NCI-H510A (cell line): ENCODE results near the gene MRPS6.
A peak's percentile ranks its signal among the peaks of the same experiment; 100 is the strongest.

Source experiments
- DNase-seq: peaks from one replicate; lab custom pipeline; 2025; lab: John Stamatoyannopoulos, UW

Gene MRPS6

DNA sequence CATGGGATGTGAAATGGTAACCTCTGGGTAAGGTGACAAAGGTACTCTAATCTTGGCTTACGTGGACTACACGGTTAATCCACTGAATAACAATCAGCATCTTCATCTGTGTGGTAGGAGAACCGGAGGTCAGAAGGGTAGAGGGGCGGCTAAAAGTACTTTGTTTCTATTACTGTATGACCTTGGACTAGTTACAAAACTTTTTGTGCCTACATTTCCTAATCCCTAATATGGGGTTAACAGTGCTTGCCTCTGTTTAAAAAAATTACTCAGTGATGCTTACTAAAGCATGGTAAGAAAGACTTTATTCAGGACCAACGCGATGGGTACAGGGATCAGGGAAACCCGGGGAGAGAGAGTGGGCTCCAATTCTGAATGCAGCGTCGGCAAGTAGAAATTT, 1.7 kb upstream of the MRPS6 start:
- DNase-seq, result no peak

DNA sequence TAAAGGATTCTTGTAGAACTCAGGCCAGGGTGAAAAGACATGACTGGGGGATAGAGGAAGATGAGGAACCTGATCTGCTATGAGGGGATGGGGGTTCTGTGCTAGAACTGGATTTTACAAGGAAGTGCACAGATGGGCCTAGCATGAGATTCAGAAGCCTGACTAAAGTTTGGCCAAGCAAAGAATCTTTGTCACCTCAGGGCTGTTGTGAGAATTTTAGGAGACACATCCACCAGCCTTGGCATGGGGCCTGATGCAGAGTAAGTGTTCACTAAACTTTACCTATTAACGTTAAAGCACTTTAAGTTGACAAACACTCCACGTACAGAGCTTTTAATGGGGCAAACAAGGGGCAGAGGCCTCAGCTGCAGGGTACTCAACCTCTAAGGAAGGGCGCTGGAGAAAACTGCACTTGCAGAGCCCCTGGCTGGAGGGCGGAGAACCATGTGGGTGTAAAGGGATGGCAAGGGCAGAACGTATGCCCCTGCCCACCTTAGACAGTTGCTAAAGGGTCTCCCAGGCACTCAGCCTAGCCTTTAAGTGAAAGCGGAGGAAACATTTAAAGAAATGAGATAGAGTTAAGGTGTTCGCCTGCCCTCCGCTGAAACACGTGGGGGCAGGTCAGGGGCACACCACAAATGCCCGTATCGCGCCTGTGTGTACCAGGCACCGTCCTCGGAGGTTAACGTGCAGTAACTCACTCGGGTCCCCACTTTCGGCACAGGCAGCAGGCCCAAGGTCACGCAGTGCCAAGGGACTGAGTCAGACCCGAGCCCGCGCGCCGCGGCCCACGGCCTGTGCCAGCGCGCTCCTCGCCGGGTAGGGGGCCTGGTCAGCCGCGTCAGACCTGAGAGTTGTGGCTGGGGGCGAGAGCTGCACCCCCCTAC, 990 bp upstream of the MRPS6 start:
- DNase-seq, result no peak

DNA sequence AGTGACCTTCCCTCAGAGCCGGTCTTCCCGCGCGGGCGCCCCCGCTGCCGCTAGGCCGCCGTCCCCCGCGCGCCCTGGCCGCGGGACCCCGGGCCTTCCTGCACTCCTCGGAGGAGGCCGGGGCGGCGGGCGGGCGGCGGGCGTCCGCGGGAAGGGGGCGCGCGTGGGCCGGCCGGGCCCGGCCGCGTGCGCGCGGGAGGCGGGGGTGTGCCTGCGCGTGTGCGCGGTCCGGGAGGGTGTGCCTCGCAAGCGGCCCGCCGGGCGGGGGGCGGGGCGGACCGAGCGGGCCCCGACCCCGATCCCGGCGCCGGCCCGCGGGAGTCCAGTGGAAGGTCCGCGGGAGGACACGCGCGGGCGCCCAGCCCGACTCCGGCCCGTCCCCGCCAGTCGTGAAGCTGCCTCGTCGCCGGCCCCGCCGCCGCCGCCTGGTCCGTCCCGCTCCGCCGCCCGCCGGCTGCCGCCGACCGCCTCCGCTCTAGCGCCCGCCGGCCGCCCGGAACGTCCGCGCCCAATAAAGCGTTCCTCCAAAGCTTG, 438 bp downstream of the MRPS6 start:
- no peak for DNase-seq

DNA sequence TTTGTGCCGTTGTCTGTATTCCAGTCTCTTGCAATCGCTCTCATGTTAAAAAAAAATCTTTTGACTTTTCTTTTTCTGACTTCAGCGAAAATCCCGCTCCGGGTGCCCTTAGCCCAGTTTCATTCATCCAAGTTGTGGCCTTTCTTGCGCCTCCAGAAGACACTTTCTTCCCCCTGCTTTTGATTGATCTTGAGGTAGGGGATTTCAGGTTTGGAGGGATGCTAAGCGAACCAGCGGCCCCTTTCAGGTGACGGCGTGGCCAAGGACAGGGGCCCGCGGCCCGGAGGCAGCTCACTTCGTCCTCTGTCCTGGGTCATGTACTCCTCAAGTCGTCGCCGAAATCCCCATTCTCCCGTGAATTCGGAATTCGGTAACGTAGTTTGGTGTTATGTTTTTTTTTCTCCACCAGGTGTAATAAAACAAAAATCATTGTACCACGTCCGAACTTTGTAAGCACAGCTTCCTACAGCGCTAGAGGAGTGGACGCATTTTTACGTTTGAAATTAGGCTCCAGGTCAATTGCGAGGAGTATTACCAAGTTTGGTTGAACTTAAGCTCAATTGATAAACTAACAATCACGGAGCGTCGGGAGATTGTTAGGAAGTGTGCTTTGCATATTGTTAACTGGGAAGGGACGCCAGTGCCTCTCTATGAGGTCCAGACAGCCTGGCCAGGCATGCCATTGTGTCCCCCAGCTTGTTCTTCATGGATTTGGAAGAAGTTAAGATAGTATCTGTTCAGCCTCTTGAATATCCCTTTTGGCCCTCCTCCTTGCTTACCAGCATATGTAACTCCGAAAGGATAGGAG, 1.1 kb downstream of the MRPS6 start:
- DNase-seq, result no peak

DNA sequence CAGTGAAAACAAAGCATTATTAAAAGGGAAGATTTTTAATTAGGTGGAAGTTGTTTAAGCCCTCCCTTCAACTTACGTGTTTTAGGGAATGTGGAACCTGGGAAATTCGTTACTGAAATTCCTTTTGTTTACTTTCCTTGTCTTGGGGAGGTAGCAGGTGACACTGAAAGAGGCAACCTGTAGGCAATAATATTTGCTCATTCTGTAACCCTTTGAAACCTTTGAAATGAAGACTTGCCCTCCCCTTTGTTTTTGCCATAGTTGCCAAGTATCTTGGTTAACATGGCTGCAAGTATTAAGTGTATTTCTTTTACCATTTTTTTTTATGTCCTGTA, 1.7 kb downstream of the MRPS6 start:
- no peak for DNase-seq

DNA sequence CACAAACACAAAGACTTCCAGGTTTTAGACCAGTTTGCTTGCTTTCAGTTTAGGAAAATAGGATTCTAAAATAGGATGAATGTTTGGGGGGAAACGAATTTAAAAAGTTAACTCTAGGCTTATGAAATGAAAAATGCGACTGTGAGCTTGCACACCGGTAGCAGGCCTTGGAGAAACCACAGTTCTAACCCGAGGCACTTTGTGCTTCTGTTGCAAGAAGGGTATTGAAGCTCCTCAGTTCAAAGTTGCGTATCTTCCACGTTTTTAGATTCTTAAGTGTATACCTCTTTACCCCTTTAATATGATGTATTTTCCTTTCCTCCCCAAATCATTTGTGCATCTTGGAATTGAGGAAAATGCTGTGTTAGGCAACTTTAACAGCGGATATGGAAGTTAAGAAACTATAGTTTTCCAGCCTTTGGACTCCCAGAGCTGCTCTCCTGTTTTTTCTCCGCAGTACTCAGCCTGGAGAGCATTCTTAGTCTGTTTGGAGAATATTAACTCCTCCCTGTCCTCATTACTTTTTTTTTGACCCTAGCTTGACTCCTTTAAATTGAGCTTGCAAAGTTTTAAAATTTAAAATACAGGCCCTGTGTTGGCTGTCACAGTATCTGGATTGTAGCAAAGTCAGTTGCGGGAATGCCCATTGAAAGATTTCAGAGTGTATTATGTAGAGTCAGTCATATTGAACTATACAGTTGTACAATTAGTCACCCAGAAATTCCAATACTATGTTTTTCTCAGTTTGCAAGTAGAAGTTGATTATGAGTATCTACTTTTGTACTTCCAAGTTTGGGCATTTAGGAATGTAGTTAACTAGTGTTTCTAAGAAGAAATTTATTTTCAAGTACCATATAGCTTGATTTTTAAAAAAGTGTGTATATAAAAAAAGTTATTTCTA, 2.6 kb downstream of the MRPS6 start:
- DNase-seq, result no peak

DNA sequence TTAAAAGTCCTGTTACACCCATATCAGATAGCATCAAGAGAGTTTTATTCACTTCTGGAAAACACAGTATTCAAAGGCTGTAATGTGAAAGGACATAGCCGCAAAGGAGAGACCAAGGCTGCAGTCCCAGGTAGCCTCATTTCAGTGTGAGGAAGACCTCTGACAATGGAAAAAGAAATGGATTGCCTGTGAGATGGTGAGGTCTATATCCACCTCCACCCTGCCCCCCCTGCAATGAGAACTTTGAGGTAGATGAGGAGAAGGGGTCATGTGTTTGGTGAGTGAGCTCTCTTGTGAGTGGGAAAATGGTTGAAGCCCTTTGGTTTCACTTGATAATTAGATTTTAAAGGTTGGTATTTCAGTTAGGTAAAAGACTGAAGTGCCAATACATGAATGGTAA, 3.5 kb downstream of the MRPS6 start:
- DNase-seq, result no peak

DNA sequence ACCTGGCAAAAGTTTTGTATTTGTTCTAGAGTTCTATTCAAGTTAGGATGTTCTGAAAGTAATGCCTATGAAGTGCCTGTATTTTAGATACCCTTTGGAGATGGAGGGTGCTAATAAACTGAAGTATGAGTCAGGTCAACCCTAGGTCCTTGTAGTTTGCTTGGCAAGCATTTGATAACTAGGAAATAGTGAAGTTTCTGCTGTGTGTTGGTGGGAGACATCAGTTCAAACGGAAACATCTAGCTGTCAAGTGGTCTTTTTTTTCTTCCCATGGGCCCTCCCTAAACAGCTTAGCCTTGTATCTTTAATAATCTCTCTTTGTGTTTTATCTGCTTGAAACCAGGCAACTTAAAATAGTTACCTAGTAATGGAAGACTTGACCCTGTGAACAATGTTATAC, 4.5 kb downstream of the MRPS6 start:
- no peak for DNase-seq

DNA sequence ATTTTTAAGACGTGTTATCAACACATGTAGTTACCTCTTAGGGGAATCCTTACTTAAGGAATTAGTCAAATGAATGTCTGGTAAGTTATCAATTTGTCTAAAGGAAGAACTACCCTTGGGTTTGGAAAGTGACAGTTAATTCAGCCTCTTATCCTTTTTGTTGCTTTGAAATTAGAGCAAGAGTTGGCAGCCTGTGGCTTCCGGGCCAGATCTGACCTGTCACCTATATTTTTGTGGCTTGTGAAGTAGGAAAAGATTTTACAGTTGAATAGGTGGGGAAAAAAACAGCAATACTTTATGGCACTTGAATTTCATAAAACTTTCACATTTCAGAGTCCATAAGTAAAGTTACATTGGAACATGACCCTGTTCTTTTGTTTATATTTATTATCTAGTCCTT, 5.5 kb downstream of the MRPS6 start:
- no peak for DNase-seq

DNA sequence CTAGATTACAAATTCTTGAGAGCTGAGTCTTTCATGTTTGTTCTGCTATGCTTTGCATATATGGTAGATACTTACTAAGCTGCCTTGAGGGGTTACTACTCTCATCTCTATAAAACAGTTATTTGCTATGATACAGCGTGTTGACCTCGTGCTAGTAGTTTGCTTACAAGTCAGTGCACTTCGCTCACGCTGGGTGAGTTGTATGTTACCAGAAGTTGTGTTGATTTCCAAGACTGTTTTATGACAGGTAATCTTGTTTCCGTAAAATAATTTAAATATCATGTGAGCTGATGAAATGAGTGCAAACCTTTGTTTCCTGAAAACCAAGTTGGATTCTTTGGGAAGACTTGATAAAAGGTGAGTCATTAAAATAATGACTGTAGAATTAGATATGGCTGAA, 7.3 kb downstream of the MRPS6 start:
- DNase-seq, result no peak

DNA sequence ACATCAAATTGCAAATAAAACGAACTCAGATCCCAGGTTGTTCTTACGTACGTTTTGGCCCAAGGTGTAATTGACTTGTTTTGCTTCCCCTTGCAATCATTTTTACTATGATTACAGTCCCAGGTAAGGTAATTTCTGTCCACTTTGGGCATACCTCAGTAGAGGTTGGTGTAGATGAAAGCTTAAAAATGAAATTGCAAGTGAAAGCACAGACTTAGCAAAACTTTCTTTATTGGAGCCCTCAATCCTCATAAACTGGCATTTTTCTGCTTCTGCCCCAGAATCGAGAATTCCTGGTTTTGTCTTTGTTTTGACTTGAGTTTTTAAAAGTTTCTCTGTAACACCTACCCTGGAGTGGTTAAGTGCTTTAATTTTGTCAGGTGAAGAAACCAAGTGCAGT, 9.4 kb downstream of the MRPS6 start:
- no peak for DNase-seq

DNA sequence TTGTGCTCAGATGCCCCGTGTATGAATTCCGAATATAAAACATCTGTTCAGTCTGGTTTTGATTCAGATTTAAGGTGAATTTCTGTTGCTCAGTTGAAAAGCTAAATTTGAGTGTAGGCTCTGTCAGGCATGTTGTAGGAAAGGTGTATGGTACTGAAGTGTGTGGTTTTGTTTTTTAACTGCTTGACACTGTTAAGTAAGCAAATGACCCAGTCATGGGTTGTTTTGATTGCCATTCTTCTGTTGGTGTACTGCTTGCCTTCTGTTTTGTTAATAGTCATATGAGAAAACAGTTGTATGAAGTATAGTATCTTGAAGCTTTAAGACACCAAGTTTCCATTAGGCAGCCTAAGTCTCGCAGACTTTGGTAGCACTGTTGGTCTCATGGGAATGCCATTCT, 10.0 kb downstream of the MRPS6 start:
- DNase-seq, result no peak

DNA sequence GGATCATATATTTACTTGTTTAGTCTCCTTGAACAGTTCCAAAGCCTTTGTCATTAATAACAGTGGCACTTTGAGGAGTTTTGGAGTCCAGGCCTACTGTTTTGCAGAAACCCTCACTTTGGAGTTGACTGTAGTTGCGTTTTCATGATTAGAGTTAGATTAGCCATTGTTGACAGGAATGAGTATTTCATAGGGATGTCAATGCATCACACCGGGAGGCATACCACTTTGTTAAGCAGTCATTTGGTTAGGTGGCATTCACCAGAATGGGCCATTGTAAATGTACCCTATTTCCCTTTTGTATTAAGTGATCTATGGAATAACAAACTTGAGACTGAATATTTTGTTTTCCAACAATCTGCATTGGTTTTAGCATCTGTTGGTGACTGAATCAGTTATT, 11.8 kb downstream of the MRPS6 start:
- DNase-seq, result no peak

DNA sequence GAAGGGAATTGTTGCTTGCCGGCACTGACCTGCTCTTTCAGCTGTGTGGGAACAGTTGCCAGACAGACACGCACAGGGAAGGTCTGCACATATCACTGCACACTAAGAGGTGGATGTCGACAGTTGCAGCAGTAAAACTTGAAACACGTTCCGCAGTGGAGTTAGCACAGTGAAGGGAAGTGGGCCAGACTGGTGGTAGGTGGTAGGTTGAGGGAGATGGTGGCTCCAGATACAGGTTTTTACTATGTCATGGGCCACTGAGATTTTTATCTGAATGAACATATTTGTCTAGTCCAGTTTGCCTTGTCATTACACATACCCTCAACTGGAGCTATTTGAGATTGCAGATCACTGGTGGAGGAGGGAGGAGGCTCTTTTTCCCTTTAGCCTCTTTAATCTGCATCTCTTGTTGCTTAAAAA, 13.5 kb downstream of the MRPS6 start:
- no peak for DNase-seq

DNA sequence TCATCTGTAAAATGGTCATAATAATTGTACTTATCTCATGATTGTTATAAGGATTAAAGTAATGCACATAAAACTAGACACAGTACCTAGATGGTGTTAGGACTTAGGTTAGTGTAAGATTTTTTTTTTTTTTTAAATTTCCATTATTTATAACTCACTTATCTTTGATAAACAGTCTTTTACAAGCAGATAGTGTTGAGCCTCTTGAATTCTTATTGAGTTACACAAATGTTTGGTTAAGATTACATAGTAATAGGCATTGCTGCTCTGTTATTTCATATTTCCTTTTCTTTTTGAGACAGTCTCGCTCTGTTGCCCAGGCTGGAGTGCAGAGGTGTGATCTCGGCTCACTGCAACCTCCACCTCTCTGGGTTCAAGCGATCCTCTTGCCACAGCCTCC, 15.4 kb downstream of the MRPS6 start:
- DNase-seq, result no peak

DNA sequence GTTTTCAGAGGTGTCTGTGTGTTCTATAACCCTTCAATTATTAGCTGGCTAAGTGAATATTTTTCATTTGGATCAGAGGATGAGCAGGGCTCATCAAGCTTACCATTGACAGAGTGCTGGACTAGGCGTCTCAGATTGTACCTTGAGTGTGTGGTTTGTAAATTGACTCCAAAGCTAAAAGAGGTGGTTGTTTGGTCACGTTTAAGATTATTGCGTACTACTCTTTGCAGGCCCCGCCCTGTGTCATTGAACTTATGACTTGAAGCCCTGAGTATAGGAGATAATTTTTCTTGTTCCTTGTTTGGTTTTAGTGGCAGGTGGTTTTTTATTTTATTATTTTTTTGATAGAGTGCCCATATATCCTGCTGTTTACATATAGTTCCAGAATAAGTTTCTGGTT, 17.7 kb downstream of the MRPS6 start:
- no peak for DNase-seq

DNA sequence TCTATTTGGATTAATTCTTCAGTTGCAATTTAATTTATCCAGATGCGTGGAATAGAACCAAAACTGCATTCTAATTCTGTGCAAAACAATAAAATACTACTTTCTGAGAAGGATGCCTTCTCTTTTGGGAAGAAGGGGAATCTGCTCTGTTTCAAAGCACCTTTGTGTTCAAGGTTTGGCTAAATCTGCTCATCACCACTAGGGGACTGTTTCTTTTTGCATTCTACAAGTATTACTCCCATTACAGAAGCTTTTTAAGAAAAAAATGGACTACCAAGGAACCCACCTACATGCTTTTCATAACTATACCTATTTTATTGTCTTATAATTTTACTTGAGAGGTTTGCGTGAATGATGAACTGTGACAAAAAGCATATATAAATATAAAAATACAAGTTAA, 18.2 kb downstream of the MRPS6 start:
- no peak for DNase-seq

DNA sequence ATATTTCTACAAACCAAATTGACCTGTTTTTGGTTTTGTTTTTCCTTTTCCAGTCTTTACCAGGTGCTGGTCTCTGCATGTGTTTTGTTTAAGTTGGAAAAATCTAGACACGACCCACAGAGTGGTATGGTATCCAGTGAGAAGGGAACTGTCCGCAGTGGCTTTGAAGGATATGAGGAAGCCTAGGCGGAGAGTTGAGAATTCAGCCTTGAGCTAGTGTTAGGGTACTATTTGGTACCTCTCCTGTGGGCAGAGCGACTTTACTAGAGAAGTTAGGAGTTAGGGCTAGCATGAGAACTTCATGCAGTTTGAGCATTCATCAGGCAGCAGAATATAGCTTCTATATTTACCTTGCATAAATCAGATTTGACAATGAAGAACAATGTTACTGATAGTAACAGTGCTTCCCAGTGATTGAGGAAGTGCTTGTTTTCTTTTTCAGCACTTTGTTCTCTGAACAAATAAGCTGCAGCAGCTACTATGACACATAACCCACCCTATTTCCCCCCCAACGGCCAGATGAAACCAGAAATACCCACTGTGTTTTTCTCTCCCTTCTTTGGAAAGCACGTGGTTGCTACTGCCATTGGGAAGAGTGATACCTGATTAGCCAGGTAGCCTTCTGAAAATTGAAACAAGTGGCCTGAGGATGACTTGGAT, 19.0 kb downstream of the MRPS6 start:
- DNase-seq, result peak; percentile 45

DNA sequence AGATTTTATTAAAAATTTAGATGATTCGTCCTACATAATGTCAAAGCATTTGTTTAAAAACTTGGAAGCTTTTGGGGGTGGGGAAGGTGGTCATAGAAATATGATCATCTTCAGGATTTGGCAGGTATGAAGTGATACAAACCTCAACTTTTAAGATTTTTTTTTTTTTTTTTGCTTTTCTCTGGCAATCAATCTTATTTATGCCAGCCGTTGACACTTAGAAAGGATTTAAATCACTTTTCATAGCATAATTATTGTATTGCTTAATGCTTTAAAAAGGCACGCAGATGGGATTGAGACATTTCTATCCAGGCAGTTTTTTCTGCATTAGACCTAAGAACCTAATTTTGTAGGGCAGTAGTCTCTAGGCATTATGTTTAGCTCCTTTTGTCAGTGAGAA, 19.7 kb downstream of the MRPS6 start:
- no peak for DNase-seq

DNA sequence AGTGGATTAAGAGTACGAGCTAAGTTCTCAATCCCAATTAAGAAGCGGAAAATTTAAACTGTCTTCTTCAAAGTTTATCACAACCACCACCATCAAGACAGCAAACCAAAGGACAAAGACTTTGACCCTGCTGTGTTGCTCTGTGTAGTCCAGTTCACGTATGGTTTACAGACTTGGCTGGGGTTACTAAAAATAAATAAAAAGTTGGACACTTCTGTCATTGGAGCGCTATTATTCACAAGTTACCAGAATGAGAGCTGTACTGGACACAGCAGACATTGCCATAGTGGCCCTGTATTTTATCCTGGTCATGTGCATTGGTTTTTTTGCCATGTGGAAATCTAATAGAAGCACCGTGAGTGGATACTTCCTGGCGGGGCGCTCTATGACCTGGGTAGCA, 21.6 kb downstream of the MRPS6 start:
- no peak for DNase-seq

DNA sequence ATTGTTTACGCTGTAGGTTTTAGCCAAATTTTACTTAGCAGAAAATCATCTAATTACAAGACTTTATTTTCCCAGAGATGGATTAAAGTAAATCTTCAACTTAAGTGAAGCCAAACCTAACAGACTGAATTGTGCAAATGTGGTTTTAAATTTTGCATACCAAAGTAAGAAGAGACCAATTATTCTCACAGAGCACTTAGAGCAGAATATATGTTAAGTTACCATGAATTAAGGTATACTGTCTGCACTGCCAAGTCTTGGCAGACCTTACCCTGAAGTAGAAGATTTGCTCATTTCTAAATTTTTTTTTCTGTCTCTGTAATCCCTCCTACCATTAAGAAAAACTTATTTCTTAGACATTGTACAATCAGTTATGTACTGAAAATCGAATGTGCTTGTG, 24.1 kb downstream of the MRPS6 start:
- DNase-seq, result no peak

DNA sequence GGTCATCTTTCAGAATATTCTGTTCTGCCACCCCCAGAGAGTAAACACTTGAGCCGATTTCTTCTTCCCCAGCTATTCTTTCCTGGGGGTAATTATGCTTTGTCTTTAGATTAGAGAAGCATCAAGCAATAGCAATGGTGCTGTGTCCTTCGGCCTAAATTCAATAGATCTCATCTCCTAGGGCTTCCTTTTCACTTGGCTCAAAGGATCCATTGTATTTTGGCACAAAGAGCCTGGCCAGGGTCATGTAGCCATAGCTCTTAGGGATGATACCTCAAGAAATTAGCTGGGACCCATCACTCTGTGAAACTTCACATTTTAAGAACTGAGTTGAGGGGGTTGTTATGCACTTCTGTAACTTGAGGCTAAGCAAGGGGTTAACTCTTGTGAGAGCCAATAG, 27.0 kb downstream of the MRPS6 start:
- DNase-seq, result no peak
